GM19328 (cell line): ENCODE results near the gene EME2.
A peak's percentile ranks its signal among the peaks of the same experiment; 100 is the strongest.

Experiments used
- ATAC-seq: cut with Tn5 transposase; IDR thresholded peaks from one replicate; pipeline ENCODE4 v1.9.1; 2021; ENCODE audit warnings: mild to moderate bottlenecking, moderate library complexity; ENCODE audit not compliant: unreplicated experiment

The EME2 gene

DNA sequence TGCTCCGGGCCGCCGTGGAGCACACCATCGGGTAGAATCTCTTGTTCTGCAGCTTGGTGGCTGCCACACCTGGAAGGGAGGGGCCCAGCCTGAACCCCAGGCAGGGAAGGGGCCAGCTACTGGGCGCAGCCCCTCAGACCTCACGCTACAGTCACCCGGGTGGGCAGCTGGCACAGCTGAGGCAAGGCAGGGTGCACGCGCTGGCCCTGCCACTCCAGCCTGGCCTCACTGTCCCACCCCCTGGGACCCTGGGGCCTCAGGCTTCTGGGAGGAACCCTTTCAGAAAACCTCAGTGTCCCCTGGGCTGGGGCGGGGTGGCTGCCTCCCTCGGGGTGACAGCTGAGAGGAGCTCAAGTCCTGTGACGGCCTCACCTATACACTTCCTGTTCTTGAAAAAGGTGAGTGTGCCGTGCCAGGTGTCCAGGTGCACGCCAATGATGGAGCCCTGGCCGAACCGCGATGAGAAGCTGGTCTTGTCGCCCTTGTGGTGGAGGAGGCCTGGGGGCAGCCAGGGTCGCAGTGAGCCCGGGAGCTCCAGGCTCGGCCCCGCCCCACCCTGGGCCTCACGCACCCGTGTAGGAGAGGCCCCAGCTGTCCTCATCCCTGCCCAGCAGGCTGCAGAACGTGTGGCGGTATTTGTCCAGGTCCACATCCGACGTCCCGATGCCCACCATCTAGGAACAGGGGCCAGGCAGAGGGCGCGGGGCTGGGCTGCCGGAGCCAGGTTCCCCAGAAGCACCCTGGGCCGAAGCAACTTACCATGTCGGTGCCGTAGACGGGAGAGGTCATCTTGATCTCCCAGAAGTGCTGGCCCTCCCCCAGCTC is 5.0 kb downstream of the EME2 start:
- ATAC-seq, result no peak

DNA sequence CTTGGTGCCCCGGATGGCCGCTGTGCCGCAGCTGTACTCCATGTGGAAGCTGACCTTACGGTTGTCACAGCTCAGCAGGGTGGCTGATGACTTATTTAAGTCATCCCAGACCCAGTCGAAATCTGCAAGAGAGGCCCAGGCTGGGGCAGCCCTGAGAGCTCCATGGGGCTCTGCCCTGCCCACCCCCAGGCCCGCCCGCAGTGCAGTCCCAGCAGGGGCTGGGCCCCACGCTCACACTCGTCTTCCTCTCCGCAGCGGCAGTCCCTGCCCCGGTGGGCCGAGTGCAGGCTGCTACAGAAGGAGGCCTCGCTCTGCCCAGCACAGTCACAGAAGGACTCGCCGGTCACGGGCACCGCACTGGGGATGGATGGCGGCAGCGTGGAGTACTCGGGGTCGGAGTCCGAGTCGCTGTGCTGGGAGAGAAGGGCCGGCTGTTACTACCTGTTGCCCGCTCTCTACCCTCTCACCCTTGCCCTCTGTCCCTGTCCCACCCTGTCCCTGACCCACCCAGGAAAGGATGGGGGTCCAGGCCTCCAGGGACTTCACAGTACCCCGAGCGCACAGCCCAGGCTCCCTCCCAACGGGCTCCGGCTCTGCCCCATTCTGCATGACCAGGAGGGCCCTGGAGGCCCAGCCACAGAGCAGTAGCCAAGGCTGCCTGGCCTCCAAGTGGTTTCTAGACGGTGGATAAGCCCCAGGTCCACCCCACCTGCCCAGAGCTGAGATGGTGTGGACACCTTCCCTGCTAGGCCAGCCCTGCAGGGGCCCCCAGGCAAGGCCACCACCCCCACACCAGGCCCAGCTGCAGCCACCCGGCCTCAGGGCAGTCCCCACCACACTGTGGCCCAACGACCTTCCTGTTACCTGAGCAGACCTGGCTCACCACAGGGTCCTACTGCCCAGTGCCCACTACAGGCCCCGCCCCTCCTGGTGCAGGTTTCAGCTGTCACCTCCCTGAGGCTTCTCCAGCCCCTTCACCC is 5.9 kb downstream of the EME2 start:
- no peak for ATAC-seq

DNA sequence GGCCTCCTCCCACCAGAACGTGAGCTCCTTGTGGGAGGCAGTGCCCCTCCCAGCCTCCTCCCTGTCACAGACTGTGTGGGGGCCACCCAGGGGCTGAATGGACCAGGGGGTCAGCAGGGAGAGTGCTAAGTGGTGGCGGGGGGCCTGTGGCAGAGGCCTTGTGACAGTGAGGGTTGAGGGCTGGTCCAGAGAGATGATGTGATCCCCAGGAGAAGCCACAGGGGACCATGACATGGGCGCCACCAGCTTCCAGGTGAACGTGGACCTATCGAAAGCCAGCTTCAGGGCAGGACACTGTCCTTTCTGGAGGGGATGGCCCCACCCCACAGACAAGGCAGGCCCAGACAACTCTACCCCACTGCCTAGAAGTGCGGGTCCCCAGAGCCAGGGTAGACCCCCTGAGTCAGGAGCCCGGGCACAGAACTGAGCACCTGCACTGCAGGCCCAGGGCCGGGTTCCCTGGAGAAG is 6.7 kb downstream of the EME2 start:
- no peak for ATAC-seq

DNA sequence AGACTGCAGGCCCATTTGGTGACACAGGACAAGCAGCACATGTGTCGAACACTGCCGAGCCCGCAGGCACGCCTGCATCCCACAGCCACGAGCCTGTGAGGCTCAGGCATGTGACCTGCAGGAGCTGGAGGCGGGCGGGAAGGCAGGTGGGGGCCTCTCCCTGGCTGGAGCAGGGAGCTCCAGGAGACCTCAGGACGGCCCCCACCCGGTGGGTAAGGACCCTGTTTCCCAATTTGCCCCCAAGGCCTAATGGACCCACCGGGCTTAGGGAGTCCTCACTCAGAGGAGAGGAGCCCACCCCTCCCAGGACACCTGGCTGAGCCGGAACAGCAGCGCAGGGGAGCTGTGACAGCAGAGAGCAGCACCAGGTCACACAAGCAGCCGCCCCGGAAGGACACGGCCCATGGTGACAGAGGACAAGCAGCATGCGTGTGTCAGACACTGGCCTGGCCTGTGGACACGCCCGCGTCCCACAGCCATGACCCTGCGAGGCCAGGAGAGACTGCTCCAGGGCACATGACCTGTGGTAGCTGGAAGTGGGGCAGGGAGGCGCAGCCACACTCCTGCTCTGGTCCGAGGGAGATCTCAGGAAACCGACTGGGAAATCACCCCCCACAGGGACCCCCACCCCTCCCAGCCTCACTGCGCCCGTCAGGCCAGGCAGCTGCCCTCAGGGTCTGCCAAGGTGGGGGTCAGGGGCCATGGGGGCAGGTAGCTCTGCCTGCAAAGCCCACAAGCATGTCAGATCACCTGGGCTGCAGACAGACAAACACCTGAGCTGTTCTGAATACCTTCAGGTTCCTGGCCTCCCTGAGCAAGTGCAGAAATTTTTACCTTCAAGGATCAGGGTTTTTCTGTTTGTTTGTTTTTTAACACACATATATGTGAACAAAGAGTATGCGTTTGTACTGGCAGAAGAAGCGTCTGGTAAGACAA is 7.4 kb downstream of the EME2 start:
- ATAC-seq, result no peak

DNA sequence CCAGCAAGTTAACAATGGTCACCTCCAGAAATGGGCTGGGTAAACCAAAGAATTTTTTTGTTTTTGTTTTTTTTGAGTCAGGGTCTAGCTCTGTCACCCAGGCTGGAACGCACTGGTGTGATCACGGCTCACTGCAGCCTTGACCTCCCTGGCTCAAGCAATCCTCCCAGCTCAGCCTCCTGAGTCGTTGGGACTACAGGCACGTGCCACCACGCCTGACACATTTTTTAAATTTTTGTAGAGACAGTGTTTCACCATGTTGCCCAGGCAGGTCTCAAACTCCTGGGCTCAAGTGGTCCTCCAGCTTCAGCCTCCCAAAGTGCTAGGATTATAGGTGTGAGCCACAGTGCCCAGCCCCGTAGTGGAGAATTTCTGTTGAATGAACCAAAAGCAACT is 8.1 kb downstream of the EME2 start:
- ATAC-seq, result no peak

DNA sequence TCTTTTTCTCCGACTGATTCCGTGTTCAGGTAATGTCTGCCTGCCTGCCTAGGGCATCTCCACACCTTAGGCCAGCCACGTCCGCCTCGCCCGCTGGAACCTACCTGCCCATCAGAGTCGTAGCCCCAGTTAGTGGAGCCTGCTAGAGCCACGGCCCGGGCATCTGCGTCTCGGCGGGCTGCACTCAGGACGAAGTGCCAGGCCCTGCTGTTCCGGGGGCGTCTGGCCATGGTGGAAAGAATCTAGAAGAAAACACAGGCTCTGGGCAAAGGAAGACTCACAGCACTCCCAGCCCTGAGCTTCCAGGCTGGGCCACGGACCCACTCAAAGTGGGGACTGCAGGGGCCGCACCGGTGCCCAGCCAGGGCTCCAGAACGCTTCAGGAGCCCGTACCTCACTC is 8.6 kb downstream of the EME2 start:
- ATAC-seq, result no peak

- peak; percentile 6 for ATAC-seq
Measured at GRCh38 chr16:1781758-1782407, 9.3 kb downstream of the EME2 start.

GRCh38 chr16:1782408-1783264 is 10.0 kb downstream of the EME2 start, which contains the start of the genes NUBP2 and SPSB3:
TSS of gene NUBP2 (plus strand) at chr16:1782960. CDS start at chr16:1783021, 61 bp downstream.
TSS of gene SPSB3 (minus strand) at chr16:1782571. CDS start at chr16:1781483, 1,088 bp downstream.
- ATAC-seq, result peak; percentile 79

- ATAC-seq, result no peak
Measured at GRCh38 chr16:1784977-1785845, 12.6 kb downstream of the EME2 start.

- no peak for ATAC-seq
Measured at GRCh38 chr16:1785846-1786170, 13.2 kb downstream of the EME2 start.

- ATAC-seq, result no peak
Measured at GRCh38 chr16:1786242-1787055, 13.8 kb downstream of the EME2 start.

GRCh38 chr16:1787056-1787321 is 14.4 kb downstream of the EME2 start:
- ATAC-seq, result no peak

- ATAC-seq, result no peak
Measured at GRCh38 chr16:1787322-1788094, 14.9 kb downstream of the EME2 start.

DNA sequence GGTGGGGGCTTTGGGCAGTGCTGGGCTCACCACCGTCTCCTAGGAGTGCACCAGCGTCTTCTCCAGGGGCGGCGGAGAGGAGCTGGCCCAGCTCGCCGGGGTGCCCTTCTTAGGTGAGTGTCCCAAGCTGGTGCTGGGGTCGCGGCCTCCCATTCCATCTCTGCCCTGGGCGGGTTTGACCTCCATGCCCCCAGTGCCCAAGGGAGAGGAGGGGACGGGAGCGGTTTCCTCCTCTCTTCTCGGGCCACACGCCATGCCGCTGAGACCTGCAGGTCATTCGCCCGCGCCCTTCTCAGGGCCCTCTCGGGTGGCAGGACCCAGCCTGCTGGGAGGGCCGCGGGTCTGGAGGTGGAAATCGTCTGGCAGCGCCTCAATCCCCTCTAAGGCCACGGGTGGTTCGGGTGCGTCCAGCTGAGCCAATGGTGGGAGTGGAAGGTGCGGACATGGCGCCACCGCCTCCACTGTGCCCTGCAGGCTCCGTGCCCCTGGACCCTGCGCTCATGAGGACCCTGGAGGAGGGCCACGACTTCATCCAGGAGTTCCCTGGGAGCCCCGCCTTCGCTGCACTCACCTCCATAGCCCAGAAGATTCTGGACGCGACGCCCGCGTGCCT is 15.6 kb downstream of the EME2 start:
- ATAC-seq, result no peak

DNA sequence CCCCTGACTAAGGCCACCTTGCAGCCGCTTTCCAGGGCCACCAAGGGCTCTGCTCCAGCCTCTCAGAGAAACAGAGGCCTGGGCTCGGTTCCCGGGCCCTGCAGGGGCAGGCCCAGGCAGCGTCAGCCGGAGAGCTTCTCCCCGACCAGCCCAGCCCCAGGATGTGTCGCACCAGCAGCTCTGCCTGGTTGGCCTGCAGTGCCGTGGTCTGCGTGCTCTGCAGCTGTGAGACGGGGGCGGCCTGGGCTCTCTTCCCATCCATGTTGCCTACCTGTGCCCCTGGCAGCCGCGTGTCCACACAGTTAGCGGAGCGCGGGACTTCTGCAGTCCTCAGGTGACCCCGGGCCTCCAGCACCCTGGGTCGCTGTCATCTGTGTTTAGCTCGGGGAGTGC is 16.1 kb downstream of the EME2 start:
- no peak for ATAC-seq

DNA sequence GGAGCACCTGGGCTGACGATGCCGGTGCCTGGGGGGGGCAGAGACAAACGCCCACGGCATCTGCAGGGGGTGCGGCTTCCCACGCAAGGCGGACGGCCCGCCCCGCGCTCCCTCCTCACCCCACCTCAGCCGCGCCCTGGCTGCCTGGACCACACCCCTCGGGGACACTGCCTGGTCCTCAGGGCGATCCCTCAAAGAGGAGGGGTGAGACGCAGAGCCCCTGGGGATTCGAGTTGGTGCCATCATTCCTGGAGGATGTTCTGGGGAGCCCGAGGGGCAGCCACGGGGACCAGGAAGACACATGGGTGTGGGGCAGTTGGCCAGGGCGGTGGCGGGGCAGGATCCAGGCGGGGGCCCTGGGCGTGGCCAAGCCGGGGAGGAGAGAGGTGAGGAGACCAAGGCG is 17.0 kb downstream of the EME2 start:
- no peak for ATAC-seq

DNA sequence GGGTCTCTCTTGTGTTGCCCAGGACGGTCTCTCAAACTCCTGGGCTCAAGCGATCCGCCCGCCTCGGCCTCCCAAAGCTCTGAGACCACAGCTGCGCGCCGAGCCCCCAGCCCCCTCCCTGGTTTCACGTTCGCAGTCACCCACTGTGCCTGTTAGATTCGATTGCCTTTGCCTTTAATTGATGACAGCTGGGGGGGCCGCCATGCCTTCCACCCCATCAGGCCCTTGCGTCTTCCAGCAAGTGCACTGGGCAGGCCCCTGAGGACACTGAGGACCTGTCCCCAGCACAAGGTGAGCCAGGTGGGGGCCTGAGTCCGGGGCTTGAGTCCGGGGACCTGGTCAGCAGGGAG is 17.6 kb downstream of the EME2 start:
- no peak for ATAC-seq
